ENCODE results near the gene CTNNA3. TPM values are rescaled to one million over a fixed set of nuclear protein-coding genes. Genes with fewer than 3 reads are reported as not detected.

Gene CTNNA3
- total RNA-seq, 1 experiment from 2014 or later: 0.02 TPM

GRCh38 chr10:67045404-67045803 is 650.6 kb downstream of the CTNNA3 start:
- POLR2A ChIA-PET: interaction anchor here (0.9 kb wide), 1 partner anchor 18 kb away, joined by 4 read pairs; no protein-coding TSS in a partner anchor
- TF ChIP-seq CTCF (IDR thresholded peaks at IDR 0.05; ENCODE audit: unreplicated experiment): no peak
- Mint-ChIP-seq H3K36me3 (ENCODE audit: insufficient read depth, unreplicated experiment) (no peaks in the 10 kb centered on the region), H3K4me1 (ENCODE audit: insufficient read depth, unreplicated experiment) (no peaks in the 10 kb centered on the region), H3K27me3 (ENCODE audit: insufficient read depth, unreplicated experiment) (peaks cover 19% of the 10 kb centered on the region), H3K4me3 (ENCODE audit: unreplicated experiment) (no peak overlapping the region), H3K27ac (ENCODE audit: low read depth, unreplicated experiment) (no peak overlapping the region), H3K9me3 (ENCODE audit: unreplicated experiment) (no peaks in the 10 kb centered on the region)
- no TSS peak for BruUV-seq (replicated peaks)
- intact Hi-C loops (cut with micrococcal nuclease): no loop called here
- DNase-seq (ENCODE audit: unreplicated experiment): no peak
- CTCF ChIA-PET: interaction anchor here (0.6 kb wide), 1 partner anchor 100 kb away, joined by 3 read pairs; no protein-coding TSS in a partner anchor

GRCh38 chr10:67043041-67043440 is 653.0 kb downstream of the CTNNA3 start:
- TF ChIP-seq CTCF (IDR thresholded peaks at IDR 0.05; ENCODE audit: unreplicated experiment): no peak
- H3K27me3 Mint-ChIP-seq (ENCODE audit: insufficient read depth, unreplicated experiment): peaks cover 20% of the 10 kb centered on the region
- no peak overlapping the region for H3K27ac Mint-ChIP-seq (ENCODE audit: low read depth, unreplicated experiment)
- H3K36me3 Mint-ChIP-seq (ENCODE audit: insufficient read depth, unreplicated experiment): no peaks in the 10 kb centered on the region
- POLR2A ChIA-PET: interaction anchor here (0.5 kb wide), 1 partner anchor 37 kb away, joined by 3 read pairs; no protein-coding TSS in a partner anchor
- H3K4me3 Mint-ChIP-seq (ENCODE audit: unreplicated experiment): no peak overlapping the region
- no TSS peak for BruUV-seq (replicated peaks)
- intact Hi-C loops (cut with micrococcal nuclease): no loop called here
- H3K9me3 Mint-ChIP-seq (ENCODE audit: unreplicated experiment): no peaks in the 10 kb centered on the region
- CTCF ChIA-PET: interaction anchor here (0.6 to 0.7 kb wide), 3 partner anchors 70 to 877 kb away, joined by 4 read pairs; no protein-coding TSS in a partner anchor
- no peaks in the 10 kb centered on the region for H3K4me1 Mint-ChIP-seq (ENCODE audit: insufficient read depth, unreplicated experiment)
- peak; percentile 51 for DNase-seq (ENCODE audit: unreplicated experiment)

- CTCF ChIA-PET: no interaction called here
- Mint-ChIP-seq H3K36me3 (ENCODE audit: insufficient read depth, unreplicated experiment) (no peaks in the 10 kb centered on the region), H3K4me3 (ENCODE audit: unreplicated experiment) (no peak overlapping the region), H3K9me3 (ENCODE audit: unreplicated experiment) (no peaks in the 10 kb centered on the region), H3K4me1 (ENCODE audit: insufficient read depth, unreplicated experiment) (no peaks in the 10 kb centered on the region), H3K27ac (ENCODE audit: low read depth, unreplicated experiment) (no peak overlapping the region), H3K27me3 (ENCODE audit: insufficient read depth, unreplicated experiment) (peaks cover 12% of the 10 kb centered on the region)
- DNase-seq (ENCODE audit: unreplicated experiment): no peak
- BruUV-seq (replicated peaks): no TSS peak
- TF ChIP-seq CTCF (IDR thresholded peaks at IDR 0.05; ENCODE audit: unreplicated experiment): no peak
- intact Hi-C loops (cut with micrococcal nuclease): no loop called here
- POLR2A ChIA-PET: no interaction called here
These were observed 659.2 kb downstream of the CTNNA3 start for GRCh38 chr10:67036808-67037207.

GRCh38 chr10:67033878-67034277 is 662.1 kb downstream of the CTNNA3 start:
- POLR2A ChIA-PET: no interaction called here
- H3K4me1 Mint-ChIP-seq (ENCODE audit: insufficient read depth, unreplicated experiment): no peaks in the 10 kb centered on the region
- intact Hi-C loops (cut with micrococcal nuclease): no loop called here
- CTCF ChIA-PET: no interaction called here
- no peak for DNase-seq (ENCODE audit: unreplicated experiment)
- TF ChIP-seq CTCF (IDR thresholded peaks at IDR 0.05; ENCODE audit: unreplicated experiment): no peak
- no peaks in the 10 kb centered on the region for H3K9me3 Mint-ChIP-seq (ENCODE audit: unreplicated experiment)
- H3K27me3 Mint-ChIP-seq (ENCODE audit: insufficient read depth, unreplicated experiment): peaks cover 12% of the 10 kb centered on the region
- H3K36me3 Mint-ChIP-seq (ENCODE audit: insufficient read depth, unreplicated experiment): no peaks in the 10 kb centered on the region
- H3K4me3 Mint-ChIP-seq (ENCODE audit: unreplicated experiment): no peak overlapping the region
- BruUV-seq (replicated peaks): no TSS peak
- H3K27ac Mint-ChIP-seq (ENCODE audit: low read depth, unreplicated experiment): no peak overlapping the region
